Neural cell (in vitro differentiated cells): ENCODE data around the gene CUBN. TPM values are rescaled to one million over a fixed set of nuclear protein-coding genes. Genes with fewer than 3 reads are reported as not detected.
A peak's percentile ranks its signal among the peaks of the same experiment; 100 is the strongest.

Source experiments
- H2AFZ ChIP-seq: fragments of 200-600, 300-800 bp; sonication (generic), shearing (Covaris generic); 2 replicates; pipeline ENCODE4 v1.6.0; 2014; ENCODE audit warnings: low read depth, mild to moderate bottlenecking, antibody characterized with exemption, low read length, moderate library complexity
- H3F3A ChIP-seq: fragments of 200-600 bp; shearing (Covaris generic); 2 replicates; pipeline ENCODE4 v1.6.1; 2016; ENCODE audit warnings: mild to moderate bottlenecking, moderate library complexity, mixed read lengths, antibody characterized with exemption, low read length; ENCODE audit not compliant: insufficient read depth, poor library complexity, severe bottlenecking
- H3K27ac ChIP-seq: fragments of 200-600, 300-800 bp; sonication (generic), shearing (Covaris generic); 2 replicates; pipeline ENCODE4 v1.5.1; 2014; ENCODE audit warnings: mild to moderate bottlenecking, low read length, moderate library complexity
- H3K27me3 ChIP-seq: fragments of 300-800, 200-600 bp; sonication (generic), shearing (Covaris generic); 2 replicates; pipeline ENCODE4 v1.6.0; 2014; ENCODE audit warnings: mild to moderate bottlenecking, low read depth, low read length, moderate library complexity; ENCODE audit not compliant: insufficient read depth
- H3K36me3 ChIP-seq: fragments of 300-800, 200-600 bp; sonication (generic), shearing (Covaris generic); 2 replicates; pipeline ENCODE4 v1.5.1; 2014; ENCODE audit warnings: mild to moderate bottlenecking, antibody characterized with exemption, low read length, moderate library complexity; ENCODE audit not compliant: insufficient read depth
- H3K4me2 ChIP-seq: fragments of 300-800, 200-600 bp; sonication (generic), shearing (Covaris generic); 2 replicates; pipeline ENCODE4 v1.6.0; 2014; ENCODE audit warnings: mild to moderate bottlenecking, low read length
- H3K4me3 ChIP-seq: fragments of 300-800, 200-600 bp; sonication (generic), shearing (Covaris generic); 2 replicates; pipeline ENCODE4 v1.5.1; 2014; ENCODE audit warnings: mild to moderate bottlenecking, low read length, moderate library complexity
- H3K79me2 ChIP-seq: fragments of 200-600 bp; shearing (Covaris generic); replicated peaks from 2 replicates; pipeline ENCODE4 v1.6.0; 2014; ENCODE audit warnings: mild to moderate bottlenecking, low read length, moderate library complexity; ENCODE audit not compliant: insufficient read depth
- H3K9ac ChIP-seq: fragments of 300-800, 200-600 bp; sonication (generic), shearing (Covaris generic); 2 replicates; pipeline ENCODE4 v1.6.1; 2016; ENCODE audit warnings: mild to moderate bottlenecking, low read length, mixed read lengths
- H3K9me2 ChIP-seq: fragments of 200-600 bp; shearing (Covaris generic); 2 replicates; pipeline ENCODE4 v1.6.1; 2016; ENCODE audit warnings: mild to moderate bottlenecking, low read length, mixed read lengths; ENCODE audit not compliant: insufficient read depth
- H3K9me3 ChIP-seq: fragments of 200-600, 300-800 bp; sonication (generic), shearing (Covaris generic); 2 replicates; pipeline ENCODE4 v1.6.1; 2016; ENCODE audit warnings: mild to moderate bottlenecking, mixed run types, low read length, moderate library complexity, mixed read lengths
- H4K20me1 ChIP-seq: fragments of 200-600 bp; shearing (Covaris generic); 2 replicates; pipeline ENCODE4 v1.6.1; 2016; ENCODE audit warnings: mild to moderate bottlenecking, mixed run types; ENCODE audit not compliant: insufficient read depth
- CTCF ChIP-seq: fragments of 450-650 bp; IDR thresholded peaks from 2 replicates; pipeline ENCODE4 v1.5.1; 2014; ENCODE audit warnings: antibody characterized with exemption, mild to moderate bottlenecking, moderate library complexity; ENCODE audit not compliant: poor library complexity, severe bottlenecking
- EP300 ChIP-seq: fragments of 450-650 bp; conservative IDR thresholded peaks from 2 replicates; pipeline ENCODE4 v1.6.1; 2014; ENCODE audit warnings: antibody characterized with exemption, mild to moderate bottlenecking, moderate library complexity; ENCODE audit not compliant: poor library complexity, severe bottlenecking
- EZH2 ChIP-seq: fragments of 200-600, 300-800 bp; shearing (Covaris generic), sonication (generic); IDR thresholded peaks from 2 replicates; pipeline ENCODE4 v1.6.1; 2014; ENCODE audit warnings: antibody characterized with exemption, low read length, borderline replicate concordance, mild to moderate bottlenecking; ENCODE audit not compliant: insufficient read depth, poor library complexity, severe bottlenecking
- MXI1 ChIP-seq: fragments of 450-650 bp; conservative IDR thresholded peaks from 2 replicates; pipeline ENCODE4 v1.6.1; 2014; ENCODE audit warnings: antibody characterized with exemption, mild to moderate bottlenecking; ENCODE audit not compliant: poor library complexity, severe bottlenecking
- POLR2AphosphoS5 ChIP-seq: IDR thresholded peaks from 2 replicates; pipeline ENCODE4 v1.6.1; 2012
- RAD21 ChIP-seq: fragments of 450-650 bp; conservative IDR thresholded peaks from 2 replicates; pipeline ENCODE4 v1.6.1; 2014; ENCODE audit warnings: antibody characterized with exemption, mild to moderate bottlenecking, moderate library complexity
- REST ChIP-seq: IDR thresholded peaks from 2 replicates; pipeline ENCODE4 v1.6.1; 2012; ENCODE audit warnings: borderline replicate concordance
- SMC3 ChIP-seq: fragments of 450-650 bp; conservative IDR thresholded peaks from 2 replicates; pipeline ENCODE4 v1.6.1; 2014; ENCODE audit warnings: antibody characterized with exemption, mild to moderate bottlenecking, moderate library complexity; ENCODE audit not compliant: poor library complexity
- TAF1 ChIP-seq: IDR thresholded peaks from 2 replicates; pipeline ENCODE4 v1.6.1; 2012; ENCODE audit warnings: low read depth
- polyA plus RNA-seq: library from polyadenylated mRNA; depleted of rRNA; stranded (reverse); fragments of >200 nt; gene quantifications from 2 replicates; pipeline ENCODE4 v1.2.3, GENCODE V29; 2014

Gene CUBN
- polyA plus RNA-seq, 1 donor from 2014 or later = 7.1 TPM

GRCh38 chr10:16916496-16916895, 213.1 kb downstream of the CUBN start:
- Histone ChIP-seq H4K20me1 (no peaks in the 10 kb centered on the region), H3K36me3 (no peaks in the 10 kb centered on the region)

GRCh38 chr10:16915300-16915699, 214.3 kb downstream of the CUBN start:
- TF ChIP-seq CTCF = peak; percentile 11
- no peak for TF ChIP-seq TAF1
- no peak for TF ChIP-seq POLR2AphosphoS5
- no peak overlapping the region for H3K4me2 ChIP-seq
- no peak overlapping the region for H3K9ac ChIP-seq
- no peaks in the 10 kb centered on the region for H3K27me3 ChIP-seq
- H3K27ac ChIP-seq = no peak overlapping the region
- no peaks in the 10 kb centered on the region for H4K20me1 ChIP-seq
- H3K9me2 ChIP-seq = no peaks in the 10 kb centered on the region
- no peaks in the 10 kb centered on the region for H3F3A ChIP-seq
- no peak overlapping the region for H2AFZ ChIP-seq
- H3K9me3 ChIP-seq = no peaks in the 10 kb centered on the region
- no peaks in the 10 kb centered on the region for H3K36me3 ChIP-seq
- H3K4me3 ChIP-seq = no peak overlapping the region
- H3K79me2 ChIP-seq = no peaks in the 10 kb centered on the region

More at GRCh38 chr10:16916496-16916895, 213.1 kb downstream of the CUBN start:
- Histone ChIP-seq H3K9me2 (no peaks in the 10 kb centered on the region), H3K79me2 (no peaks in the 10 kb centered on the region), H3F3A (no peaks in the 10 kb centered on the region), H2AFZ (no peak overlapping the region), H3K9me3 (no peaks in the 10 kb centered on the region), H3K27ac (no peak overlapping the region), H3K9ac (no peak overlapping the region), H3K4me3 (no peak overlapping the region), H3K27me3 (no peaks in the 10 kb centered on the region), H3K4me2 (no peak overlapping the region)
- TF ChIP-seq EP300 = no peak
- TF ChIP-seq EZH2 = no peak
- TF ChIP-seq SMC3 = no peak
- no peak for TF ChIP-seq REST
- no peak for TF ChIP-seq MXI1
- no peak for TF ChIP-seq RAD21
- no peak for TF ChIP-seq TAF1

GRCh38 chr10:16913266-16913665, 216.3 kb downstream of the CUBN start:
- no peak overlapping the region for H3K27ac ChIP-seq
- H3K9ac ChIP-seq = no peak overlapping the region
- no peaks in the 10 kb centered on the region for H3K36me3 ChIP-seq
- H3K4me3 ChIP-seq = no peak overlapping the region
- no peaks in the 10 kb centered on the region for H3K27me3 ChIP-seq
- no peaks in the 10 kb centered on the region for H3K9me3 ChIP-seq
- no peaks in the 10 kb centered on the region for H3K9me2 ChIP-seq
- H2AFZ ChIP-seq = no peak overlapping the region
- H4K20me1 ChIP-seq = no peaks in the 10 kb centered on the region
- no peak overlapping the region for H3K4me2 ChIP-seq
- H3K79me2 ChIP-seq = no peaks in the 10 kb centered on the region
- no peaks in the 10 kb centered on the region for H3F3A ChIP-seq
- TF ChIP-seq POLR2AphosphoS5 = no peak
